GDM1 (cell line): ENCODE results near the gene SFT2D1.
"Not testable (repeated sequence)": the region's sequence is repeated elsewhere in the genome, so short reads cannot be mapped to it uniquely, and the experiment has no call there.

ENCODE experiments used
- DNase-seq: peaks from one replicate; lab custom pipeline; 2025; lab: John Stamatoyannopoulos, UW

Gene SFT2D1

DNA sequence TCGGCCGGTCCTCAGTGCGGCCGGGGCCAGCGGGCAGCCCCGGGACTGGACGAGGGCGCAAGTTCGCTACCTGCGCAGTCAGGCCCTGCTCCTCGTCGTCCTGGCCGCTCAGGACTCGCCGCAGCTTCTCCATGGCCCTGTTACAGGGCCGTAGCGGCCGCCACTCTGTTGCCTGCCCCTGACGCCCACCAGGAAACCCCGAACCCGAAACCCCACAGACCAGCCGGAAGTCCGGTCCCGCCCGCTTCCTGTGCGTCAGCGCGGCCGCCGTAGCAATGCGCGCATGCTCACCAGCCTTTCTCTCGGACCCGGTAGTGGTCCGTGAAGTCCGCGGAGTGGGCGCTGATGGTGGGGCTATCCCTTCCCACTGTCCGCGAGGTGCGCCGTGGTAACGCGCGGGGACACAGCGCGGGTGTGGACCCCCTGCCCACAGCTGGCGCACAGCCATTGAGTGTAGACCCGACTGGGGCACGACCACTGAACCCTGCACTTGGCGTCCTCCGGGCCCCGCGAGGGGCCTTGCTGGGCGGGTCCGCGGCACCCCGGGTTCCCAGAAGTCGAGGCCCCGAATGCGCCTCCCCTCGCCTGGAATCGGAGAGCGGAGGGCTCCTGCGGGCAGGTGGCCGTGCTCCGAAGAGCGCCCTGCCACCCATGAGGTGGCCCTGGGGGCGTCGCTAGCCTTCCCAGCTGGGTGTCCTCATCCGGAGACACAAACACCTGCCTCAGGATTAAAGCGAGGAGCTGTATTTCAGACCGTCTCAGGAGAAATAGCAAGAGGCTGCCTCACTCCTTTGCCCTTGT is at the start of gene SFT2D1:
Gene SFT2D1 (minus strand): TSS at position 197 of the 801 bp plus-strand sequence. CDS start 64 bp downstream, at position 133.
- DNase-seq = peak; percentile 86

DNA sequence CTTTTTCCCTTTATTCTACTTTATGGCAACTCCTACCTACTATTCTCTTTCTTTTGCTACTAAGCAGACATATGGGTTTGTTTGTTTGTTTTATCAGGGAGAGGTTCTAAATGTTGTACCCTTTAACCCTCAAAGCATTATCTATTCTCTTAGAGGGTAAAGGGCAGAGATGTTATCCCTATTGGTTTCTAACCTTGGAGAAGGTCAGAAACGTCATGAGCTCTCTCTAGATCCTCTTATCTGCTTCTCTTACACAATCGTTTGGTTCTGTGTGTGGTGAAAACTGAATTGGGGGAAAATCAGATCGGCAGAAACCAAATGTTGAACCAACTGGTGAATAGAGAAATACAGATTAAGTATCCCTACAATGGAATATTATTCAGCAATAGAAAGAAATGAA is 46.8 kb upstream of the SFT2D1 start:
- DNase-seq = no peak

GRCh38 chr6:166388290-166389004 is 46.1 kb upstream of the SFT2D1 start:
- DNase-seq = no peak

DNA sequence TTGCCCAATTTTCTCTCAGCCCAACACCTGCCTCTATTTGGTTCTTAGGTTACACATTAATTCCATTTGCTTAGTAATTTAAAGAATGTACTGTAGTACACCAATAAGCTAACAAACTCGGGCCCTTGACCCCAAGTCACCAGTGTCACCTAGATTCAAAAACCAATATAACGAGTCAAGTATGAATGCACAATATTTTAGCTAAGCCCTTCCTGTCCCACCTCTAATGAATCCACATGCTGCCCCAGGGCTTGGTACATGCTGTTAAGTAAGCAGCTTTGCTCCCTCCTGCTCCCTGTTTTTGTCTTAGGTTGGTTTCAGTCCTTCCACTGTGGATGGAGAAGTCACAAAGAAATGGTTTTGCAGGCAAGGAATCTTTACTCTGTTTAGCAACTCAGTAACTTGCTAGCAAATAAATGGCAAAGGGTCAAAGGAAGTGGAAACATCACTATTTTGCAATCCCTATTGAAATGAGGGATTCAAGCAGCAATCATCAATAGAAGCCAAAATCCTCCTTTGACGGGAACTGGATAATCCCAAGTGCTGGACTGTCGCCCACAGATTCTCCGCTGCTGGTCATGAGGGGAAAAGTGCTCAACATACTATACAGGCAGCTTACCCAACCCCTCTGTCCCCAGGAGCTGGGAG is 45.4 kb upstream of the SFT2D1 start:
- DNase-seq = no peak

- not testable (repeated sequence) for DNase-seq
Observed at GRCh38 chr6:166387098-166387497, 44.8 kb upstream of the SFT2D1 start.

DNA sequence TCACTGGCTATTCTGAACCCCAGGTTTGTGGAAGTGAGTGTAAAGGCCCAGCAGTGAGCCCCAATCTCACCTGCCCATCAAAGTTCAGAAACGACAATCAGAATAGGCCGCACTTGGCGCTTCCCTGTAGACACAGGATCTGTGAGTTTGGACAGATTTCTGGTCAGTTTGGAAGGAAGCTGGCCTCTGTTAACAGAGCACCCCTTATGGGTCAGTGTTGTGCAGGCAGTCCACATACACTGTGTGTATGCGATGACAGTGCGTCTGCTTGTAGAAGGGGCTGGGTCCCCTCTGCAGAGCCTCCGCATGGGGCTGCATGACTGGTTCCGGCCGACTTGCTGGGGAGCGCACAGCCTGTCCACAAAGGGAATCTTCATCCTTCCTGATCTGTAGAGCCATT is 43.8 kb upstream of the SFT2D1 start:
- DNase-seq = no peak

DNA sequence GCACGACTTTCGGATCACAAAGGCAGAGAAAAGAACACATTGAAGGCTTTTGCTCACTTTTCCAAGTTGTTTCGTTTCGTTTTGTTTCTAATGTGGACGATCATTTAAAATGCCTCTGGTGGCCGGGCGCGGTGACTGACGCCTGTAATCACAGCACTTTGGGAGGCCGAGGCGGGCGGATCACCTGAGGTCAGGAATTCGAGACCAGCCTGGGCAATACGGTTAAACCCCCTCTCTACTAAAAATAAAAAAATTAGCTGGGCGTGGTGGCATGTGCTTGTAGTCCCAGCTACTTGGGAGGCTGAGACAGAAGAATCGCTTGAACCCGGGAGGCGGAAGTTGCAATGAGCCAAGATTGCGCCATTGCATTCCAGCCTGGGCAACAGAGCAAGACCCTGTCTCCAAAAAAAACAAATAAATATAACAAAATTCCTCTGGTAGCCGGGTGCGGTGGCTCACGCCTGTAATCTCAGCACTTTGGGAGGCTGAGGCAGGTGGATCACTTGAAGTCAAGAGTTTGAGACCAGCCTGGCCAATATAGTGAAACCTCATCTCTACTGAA is 41.5 kb upstream of the SFT2D1 start:
- not testable (repeated sequence) for DNase-seq

DNA sequence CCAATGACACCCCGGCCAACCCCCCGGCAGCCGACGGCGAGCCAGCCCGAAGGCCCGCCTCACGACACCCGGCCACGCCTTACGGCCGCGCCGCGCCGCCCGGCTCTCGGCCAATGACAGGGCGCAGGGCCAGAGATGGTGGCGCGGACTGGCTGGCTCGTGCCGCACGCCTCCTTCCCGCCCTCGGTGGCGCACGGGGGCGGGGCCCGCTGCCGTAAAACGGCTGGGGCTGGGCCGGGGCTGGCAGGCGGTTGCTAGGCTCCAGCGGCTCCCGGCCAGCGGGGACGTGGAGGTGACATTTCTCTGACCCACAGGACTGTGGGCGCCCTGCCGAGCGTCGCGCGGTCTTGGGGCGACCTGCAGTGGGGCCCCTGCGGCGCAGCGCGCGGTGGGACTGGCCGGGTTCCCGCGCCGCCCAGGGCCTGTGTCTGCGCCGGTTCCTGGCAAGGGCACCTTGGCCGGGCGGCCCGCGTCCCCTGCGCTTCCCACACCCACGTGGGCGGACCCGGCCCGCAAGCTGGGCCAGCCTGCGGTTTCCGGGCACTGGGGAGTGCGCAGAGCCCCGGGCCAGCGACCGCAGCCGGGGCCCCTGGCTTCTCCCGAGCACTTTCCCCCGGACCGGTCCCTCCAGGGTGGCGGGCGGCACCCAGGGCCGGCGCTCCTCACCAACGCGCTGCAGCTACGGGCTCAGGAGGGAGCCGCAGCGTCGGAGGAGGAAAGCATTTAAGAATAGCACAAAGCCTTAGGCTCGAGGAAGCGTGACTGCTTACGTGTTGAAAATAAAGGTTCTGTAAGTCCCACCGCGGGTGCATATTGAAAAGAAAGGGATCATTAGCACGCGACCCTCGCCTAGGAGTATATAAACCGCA is 40.8 kb upstream of the SFT2D1 start, which contains the start of gene MPC1:
Gene MPC1 (minus strand): TSS at position 8 of the 869 bp plus-strand sequence. CDS start 64 bp downstream, outside the sequence.
- DNase-seq = peak; percentile 96

DNA sequence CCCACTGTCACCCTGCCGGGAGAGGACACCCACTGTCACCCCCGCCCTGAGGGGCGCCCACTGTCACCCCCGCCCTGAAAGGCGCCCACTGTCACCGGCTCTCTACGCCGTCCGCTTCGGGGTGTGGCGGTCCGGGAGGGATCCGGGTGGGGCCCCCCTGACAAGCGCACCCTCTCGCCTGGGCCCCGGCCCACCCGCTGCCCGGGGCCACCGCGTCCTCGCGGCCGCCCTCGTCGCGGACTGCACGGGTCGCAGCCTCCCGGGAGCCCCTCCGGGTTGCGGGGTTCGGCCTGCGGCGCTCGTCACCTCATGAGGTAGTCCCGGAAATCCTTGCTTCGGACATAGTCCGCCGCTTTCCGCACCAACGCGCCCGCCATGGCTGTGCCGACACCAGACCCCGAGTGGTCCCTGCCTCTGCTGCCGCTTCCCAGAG is 40.2 kb upstream of the SFT2D1 start:
- DNase-seq = no peak

DNA sequence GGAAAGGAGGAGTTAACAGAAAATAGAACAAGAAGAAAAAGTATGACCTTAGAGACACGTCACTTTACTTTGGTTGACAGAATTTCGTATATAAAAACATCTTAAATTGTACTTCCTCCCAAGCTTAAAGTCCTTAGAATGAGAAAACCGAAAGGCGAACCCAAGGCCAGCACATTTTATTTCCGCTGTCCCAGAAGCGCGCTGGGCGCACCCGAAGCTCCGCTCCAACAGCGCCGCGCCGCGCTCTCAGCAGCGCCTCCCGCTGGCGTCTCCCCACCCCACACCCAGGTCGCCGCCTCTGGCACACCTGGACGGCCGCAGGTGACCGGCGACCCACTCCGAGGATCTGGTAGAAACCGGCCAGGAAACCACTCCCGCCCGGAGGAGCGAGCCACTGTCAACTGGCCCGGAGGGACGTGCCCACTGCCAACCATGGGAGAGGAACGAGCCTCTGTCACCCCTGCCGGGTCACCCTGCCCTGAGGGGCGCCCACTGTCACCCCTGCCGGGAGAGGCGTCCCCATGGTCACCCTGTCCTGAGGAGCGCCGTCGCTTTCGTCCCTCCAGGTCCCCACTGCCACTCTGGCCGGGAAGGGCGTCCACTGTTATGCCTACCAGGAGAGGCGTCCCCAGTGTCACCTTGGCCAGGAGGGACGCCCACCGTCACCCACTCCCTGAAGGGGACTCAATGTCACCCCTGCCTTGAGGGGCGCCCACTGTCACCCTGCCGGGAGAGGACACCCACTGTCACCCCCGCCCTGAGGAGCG is 39.6 kb upstream of the SFT2D1 start:
- DNase-seq = peak; percentile 51

DNA sequence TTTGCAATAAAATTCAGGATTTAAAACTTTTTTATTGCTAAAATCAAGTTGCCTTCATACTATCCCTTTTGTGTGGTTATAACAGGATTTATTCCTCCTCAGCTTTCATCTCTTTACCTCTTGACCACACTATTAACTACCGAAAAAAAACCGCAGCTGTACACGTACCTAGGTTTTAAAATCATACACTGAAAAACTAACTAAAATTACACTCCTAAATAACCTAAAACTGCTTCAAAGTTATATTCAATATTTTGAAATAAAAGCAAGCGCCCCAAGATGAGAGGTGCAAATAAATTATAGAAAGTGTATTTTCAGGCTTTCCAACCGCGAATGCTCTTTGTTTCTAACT is 39.0 kb upstream of the SFT2D1 start:
- DNase-seq = no peak

GRCh38 chr6:166379800-166380199 is 37.5 kb upstream of the SFT2D1 start:
- DNase-seq = no peak

- DNase-seq = no peak
Observed at GRCh38 chr6:166379103-166379586, 36.8 kb upstream of the SFT2D1 start.

GRCh38 chr6:166377721-166378120 is 35.4 kb upstream of the SFT2D1 start:
- DNase-seq = no peak

- no peak for DNase-seq
Observed at GRCh38 chr6:166375013-166375412, 32.7 kb upstream of the SFT2D1 start.

DNA sequence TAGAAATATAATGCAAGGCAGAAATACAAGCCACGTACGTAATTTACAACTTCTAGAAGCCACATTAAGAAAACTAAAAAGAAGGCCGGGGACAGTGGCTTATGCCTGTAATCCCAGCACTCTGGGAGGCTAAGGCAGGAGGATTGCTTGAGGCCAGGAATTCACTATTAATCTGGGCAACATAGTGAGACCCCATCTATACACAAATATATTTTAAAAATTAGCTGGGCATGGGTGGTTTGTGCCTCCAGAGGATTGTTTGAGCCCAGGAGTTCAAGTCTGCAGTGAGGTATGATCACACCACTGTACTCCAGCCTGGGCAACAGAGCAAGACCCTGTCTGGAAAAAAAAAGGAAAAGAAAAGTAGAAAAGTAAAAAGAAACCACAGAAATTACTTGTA is 28.1 kb upstream of the SFT2D1 start:
- DNase-seq = no peak

DNA sequence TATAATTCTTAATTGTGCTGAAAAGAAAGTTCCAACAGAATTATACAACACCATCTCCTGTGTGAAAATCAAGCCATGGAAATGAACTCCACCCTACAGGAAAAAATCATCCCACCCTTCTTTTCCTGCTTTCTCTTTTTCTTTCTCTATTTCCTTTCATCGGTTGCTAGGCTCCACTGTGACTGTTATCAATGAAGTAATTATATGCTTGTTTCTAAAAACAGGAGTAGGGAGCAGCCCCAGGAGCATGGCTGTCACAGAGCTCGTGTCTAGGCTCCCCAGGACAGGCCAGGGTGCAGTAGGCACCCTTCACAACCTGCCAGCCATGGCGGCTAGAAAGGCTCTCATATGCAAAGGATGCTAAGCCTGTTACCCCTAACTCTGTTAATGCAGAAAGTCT is 27.4 kb upstream of the SFT2D1 start:
- DNase-seq = no peak

GRCh38 chr6:166366921-166367320 is 24.6 kb upstream of the SFT2D1 start:
- no peak for DNase-seq

- no peak for DNase-seq
Observed at GRCh38 chr6:166365806-166366205, 23.5 kb upstream of the SFT2D1 start.

DNA sequence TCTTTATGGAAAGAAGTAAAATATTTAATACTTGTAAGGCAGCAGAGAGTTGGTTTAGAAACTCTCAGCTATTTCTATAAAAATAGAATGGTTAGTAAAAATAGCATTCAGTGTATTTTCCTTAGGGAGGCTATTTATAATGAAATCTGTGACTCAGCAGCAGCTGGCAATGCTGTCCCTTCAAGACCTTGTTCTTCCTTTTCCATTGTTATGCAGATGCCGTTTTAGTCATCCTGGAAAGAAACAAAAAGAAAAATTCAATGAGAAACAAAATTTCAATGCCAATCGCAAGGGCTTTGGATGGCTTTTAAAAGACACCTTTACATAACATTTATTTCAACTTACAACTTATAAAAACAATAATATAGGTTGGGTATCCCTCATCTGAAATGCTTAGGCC is 22.9 kb upstream of the SFT2D1 start:
- no peak for DNase-seq

DNA sequence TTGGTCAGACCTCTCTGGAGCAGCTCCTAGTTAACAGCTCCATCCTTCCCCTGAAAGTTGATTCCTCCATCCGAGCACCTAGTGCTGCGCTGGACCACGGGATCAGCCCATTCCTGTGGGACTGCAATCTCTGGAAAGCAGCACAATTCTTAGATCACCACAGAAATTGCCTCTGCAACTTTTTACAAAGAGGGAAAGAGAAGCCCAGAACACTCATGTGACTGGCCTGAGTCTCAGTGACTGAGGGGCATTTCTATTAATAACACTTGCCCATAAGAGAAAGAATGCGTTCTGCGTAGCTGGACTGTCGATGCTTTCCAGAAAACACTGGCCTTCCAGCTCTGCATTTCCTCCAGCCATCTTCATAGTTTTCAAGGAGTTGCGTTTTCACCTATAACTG is 22.1 kb upstream of the SFT2D1 start:
- DNase-seq = no peak
